ENCODE results near the gene RBFOX1.

- TF ChIP-seq, protein P1, sequence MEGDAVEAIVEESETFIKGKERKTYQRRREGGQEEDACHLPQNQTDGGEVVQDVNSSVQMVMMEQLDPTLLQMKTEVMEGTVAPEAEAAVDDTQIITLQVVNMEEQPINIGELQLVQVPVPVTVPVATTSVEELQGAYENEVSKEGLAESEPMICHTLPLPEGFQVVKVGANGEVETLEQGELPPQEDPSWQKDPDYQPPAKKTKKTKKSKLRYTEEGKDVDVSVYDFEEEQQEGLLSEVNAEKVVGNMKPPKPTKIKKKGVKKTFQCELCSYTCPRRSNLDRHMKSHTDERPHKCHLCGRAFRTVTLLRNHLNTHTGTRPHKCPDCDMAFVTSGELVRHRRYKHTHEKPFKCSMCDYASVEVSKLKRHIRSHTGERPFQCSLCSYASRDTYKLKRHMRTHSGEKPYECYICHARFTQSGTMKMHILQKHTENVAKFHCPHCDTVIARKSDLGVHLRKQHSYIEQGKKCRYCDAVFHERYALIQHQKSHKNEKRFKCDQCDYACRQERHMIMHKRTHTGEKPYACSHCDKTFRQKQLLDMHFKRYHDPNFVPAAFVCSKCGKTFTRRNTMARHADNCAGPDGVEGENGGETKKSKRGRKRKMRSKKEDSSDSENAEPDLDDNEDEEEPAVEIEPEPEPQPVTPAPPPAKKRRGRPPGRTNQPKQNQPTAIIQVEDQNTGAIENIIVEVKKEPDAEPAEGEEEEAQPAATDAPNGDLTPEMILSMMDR (IDR thresholded peaks at IDR 0.05), result no peak
- TF ChIP-seq POLR2A (IDR thresholded peaks at IDR 0.05) (no peak), EP300 (IDR thresholded peaks at IDR 0.05) (no peak), POLR2AphosphoS5 (IDR thresholded peaks at IDR 0.05) (no peak)
Observed at GRCh38 chr16:7524419-7524818, 191.8 kb downstream of the RBFOX1 start.
